Neuronal stem cell (in vitro differentiated cells): ENCODE data around the gene PCCA.
A peak's percentile ranks its signal among the peaks of the same experiment; 100 is the strongest.
"Not testable (repeated sequence)": the region's sequence is repeated elsewhere in the genome, so short reads cannot be mapped to it uniquely, and the experiment has no call there.

Experiments used
- DNase-seq: peaks from one replicate; pipeline ENCODE4 v3.0.0-alpha.2; 2013; ENCODE audit warnings: low spot score
- H2AFZ ChIP-seq: one replicate; pipeline ENCODE4 v1.6.1; 2013; ENCODE audit warnings: mild to moderate bottlenecking, low read length, inconsistent platforms
- H2AK5ac ChIP-seq: 2 replicates; pipeline ENCODE4 v1.6.1; 2013; ENCODE audit warnings: low read depth, mild to moderate bottlenecking, inconsistent platforms, low read length, moderate library complexity, mixed read lengths
- H2BK120ac ChIP-seq: 2 replicates; pipeline ENCODE4 v1.6.1; 2013; ENCODE audit warnings: low read depth, mild to moderate bottlenecking, inconsistent platforms, low read length, moderate library complexity, mixed read lengths
- H2BK12ac ChIP-seq: one replicate; pipeline ENCODE4 v1.6.1; 2013; ENCODE audit warnings: low read length, inconsistent platforms
- H2BK15ac ChIP-seq: 2 replicates; pipeline ENCODE4 v1.6.1; 2013; ENCODE audit warnings: mild to moderate bottlenecking, low read length, inconsistent platforms, mixed read lengths
- H2BK5ac ChIP-seq: one replicate; pipeline ENCODE4 v1.6.1; 2013; ENCODE audit warnings: inconsistent platforms, mild to moderate bottlenecking, low read length, moderate library complexity
- H3K14ac ChIP-seq: one replicate; pipeline ENCODE4 v1.6.1; 2013; ENCODE audit warnings: low read length, inconsistent platforms
- H3K18ac ChIP-seq: 2 replicates; pipeline ENCODE4 v1.6.1; 2013; ENCODE audit warnings: low read length, inconsistent platforms
- H3K23ac ChIP-seq: 2 replicates; pipeline ENCODE4 v1.6.1; 2013; ENCODE audit warnings: low read depth, mild to moderate bottlenecking, mixed read lengths, low read length, inconsistent platforms; ENCODE audit not compliant: poor library complexity
- H3K27ac ChIP-seq: replicated peaks from 3 replicates; pipeline ENCODE4 v1.5.1; 2013; ENCODE audit warnings: low read length, inconsistent platforms
- H3K27me3 ChIP-seq, 3 experiments: 2 replicates each; pipeline ENCODE4 v1.6.1; 2013; ENCODE audit warnings: low read length in 3 of 3, mild to moderate bottlenecking in 2 of 3, inconsistent platforms in 1 of 3, low read depth in 1 of 3, mixed read lengths in 1 of 3, moderate library complexity in 1 of 3; ENCODE audit not compliant: control insufficient read depth in 3 of 3, insufficient read depth in 3 of 3
- H3K36me3 ChIP-seq, 2 donors: replicated peaks in 1 of 2; 2 replicates each; pipeline ENCODE4 v1.6.1; 2013; ENCODE audit warnings: low read length in 2 of 2; ENCODE audit not compliant: control insufficient read depth in 2 of 2, insufficient read depth in 2 of 2
- H3K4ac ChIP-seq: 2 replicates; pipeline ENCODE4 v1.6.1; 2013; ENCODE audit warnings: inconsistent platforms, mild to moderate bottlenecking, low read length, moderate library complexity
- H3K4me1 ChIP-seq, 2 donors: 1 replicate in 1 of 2; 2 replicates in 1 of 2; pipeline ENCODE4 v1.6.1; 2013; ENCODE audit warnings: low read length in 2 of 2, low read depth in 1 of 2; ENCODE audit not compliant: control insufficient read depth in 2 of 2, insufficient read depth in 1 of 2
- H3K4me2 ChIP-seq: one replicate; pipeline ENCODE4 v1.6.1; 2013; ENCODE audit warnings: mild to moderate bottlenecking, low read length, inconsistent platforms; ENCODE audit not compliant: insufficient read depth, poor library complexity, severe bottlenecking
- H3K4me3 ChIP-seq, 2 donors: 2 replicates each; pipeline ENCODE4 v1.5.1; 2013; ENCODE audit warnings: low read length in 2 of 2, mild to moderate bottlenecking in 2 of 2, inconsistent platforms in 1 of 2, moderate library complexity in 1 of 2
- H3K79me1 ChIP-seq: one replicate; pipeline ENCODE4 v1.6.1; 2013; ENCODE audit warnings: low read depth, mild to moderate bottlenecking, inconsistent platforms, low read length, moderate library complexity
- H3K9ac ChIP-seq: one replicate; pipeline ENCODE4 v1.6.1; 2013; ENCODE audit warnings: mild to moderate bottlenecking, low read depth, low read length, inconsistent platforms; ENCODE audit not compliant: poor library complexity
- H3K9me3 ChIP-seq, 2 donors: replicated peaks in 1 of 2; 2 replicates each; pipeline versions ENCODE3 to v1.6.1; 2013; ENCODE audit warnings: low read length in 2 of 2, mild to moderate bottlenecking in 2 of 2, inconsistent platforms in 1 of 2, low read depth in 1 of 2, mixed read lengths in 1 of 2, moderate library complexity in 1 of 2; ENCODE audit not compliant: control insufficient read depth in 2 of 2, insufficient read depth in 1 of 2
- H4K8ac ChIP-seq: one replicate; pipeline ENCODE4 v1.6.1; 2013; ENCODE audit warnings: low read depth, mild to moderate bottlenecking, inconsistent platforms, low read length, moderate library complexity
- H4K91ac ChIP-seq: one replicate; pipeline ENCODE4 v1.6.1; 2013; ENCODE audit warnings: low read length, low read depth, mild to moderate bottlenecking, inconsistent platforms; ENCODE audit not compliant: poor library complexity
- WGBS, 2 donors: extraction: QIAGEN DNeasy Blood & Tissue Kit; methylation state at CpG; one replicate each; pipeline ENCODE4 v1.1.7; 2013; ENCODE audit warnings: missing lambda C conversion rate in 2 of 2, mixed read lengths in 1 of 2; ENCODE audit not compliant: insufficient read length in 2 of 2, insufficient replicate concordance in 1 of 2; ENCODE audit errors: extremely low coverage in 2 of 2; 5-methylcytosine and 5-hydroxymethylcytosine counted together

The PCCA gene

GRCh38 chr13:100382785-100383184 is 293.9 kb downstream of the PCCA start:
- peaks cover 0 to 3% of the 10 kb centered on the region in 2 donors for H3K4me1 ChIP-seq
- H3K27ac ChIP-seq: no peak overlapping the region
- H2AFZ ChIP-seq: no peak overlapping the region
- no peaks in the 10 kb centered on the region for H3K27me3 ChIP-seq
- H2BK120ac ChIP-seq: no peak overlapping the region
- H3K36me3 ChIP-seq: peaks cover 0 to 7% of the 10 kb centered on the region in 2 donors
- H2BK12ac ChIP-seq: no peak overlapping the region
- H3K14ac ChIP-seq: no peak overlapping the region
- H2AK5ac ChIP-seq: no peak overlapping the region
- no peak overlapping the region for H3K23ac ChIP-seq
- no peak overlapping the region for H4K91ac ChIP-seq
- no peak overlapping the region for H4K8ac ChIP-seq
- H3K4me3 ChIP-seq: no peak overlapping the region
- no peak overlapping the region for H3K9ac ChIP-seq
- H2BK15ac ChIP-seq: no peak overlapping the region
- H3K18ac ChIP-seq: no peak overlapping the region
- no peak overlapping the region for H3K4me2 ChIP-seq
- H2BK5ac ChIP-seq: no peak overlapping the region
- peaks cover 3 to 27% of the 10 kb centered on the region in 2 donors for H3K9me3 ChIP-seq
- no peak for DNase-seq
- peaks cover 3% of the 10 kb centered on the region for H3K79me1 ChIP-seq
- no peak overlapping the region for H3K4ac ChIP-seq

GRCh38 chr13:100387416-100387815 is 298.5 kb downstream of the PCCA start:
- H2BK15ac ChIP-seq: no peak overlapping the region
- no peaks in the 10 kb centered on the region for H3K27me3 ChIP-seq
- no CpG with 5 or more reads among the region's 3 CpGs for WGBS, 2 donors
- H3K14ac ChIP-seq: no peak overlapping the region
- H3K27ac ChIP-seq: no peak overlapping the region
- H3K4me1 ChIP-seq: peaks cover 0 to 7% of the 10 kb centered on the region in 2 donors
- H3K4ac ChIP-seq: no peak overlapping the region
- no peak overlapping the region for H3K4me2 ChIP-seq
- DNase-seq: no peak
- no peak overlapping the region for H3K18ac ChIP-seq
- no peak overlapping the region for H4K8ac ChIP-seq
- peaks cover 0 to 9% of the 10 kb centered on the region in 2 donors for H3K9me3 ChIP-seq
- no peak overlapping the region for H3K23ac ChIP-seq
- H2AK5ac ChIP-seq: no peak overlapping the region
- H2BK12ac ChIP-seq: no peak overlapping the region
- H2AFZ ChIP-seq: no peak overlapping the region
- H3K36me3 ChIP-seq: peaks cover 0 to 7% of the 10 kb centered on the region in 2 donors
- H2BK5ac ChIP-seq: no peak overlapping the region
- no peak overlapping the region for H3K9ac ChIP-seq
- no peak overlapping the region for H3K4me3 ChIP-seq
- no peak overlapping the region for H2BK120ac ChIP-seq
- no peak overlapping the region for H4K91ac ChIP-seq
- H3K79me1 ChIP-seq: no peaks in the 10 kb centered on the region

GRCh38 chr13:100388150-100388549 is 299.3 kb downstream of the PCCA start:
- no CpG with 5 or more reads among the region's 5 CpGs for WGBS, 2 donors
- not testable (repeated sequence) for H2BK5ac ChIP-seq, H3K9me3 ChIP-seq, H3K4me2 ChIP-seq, H3K23ac ChIP-seq, H3K36me3 ChIP-seq, H2BK15ac ChIP-seq, H4K8ac ChIP-seq, H3K4me3 ChIP-seq, H2BK120ac ChIP-seq, H3K4me1 ChIP-seq, H2BK12ac ChIP-seq, H3K9ac ChIP-seq, H3K4ac ChIP-seq, H3K27ac ChIP-seq, H3K27me3 ChIP-seq, H3K79me1 ChIP-seq, DNase-seq, H2AK5ac ChIP-seq, H2AFZ ChIP-seq, H3K14ac ChIP-seq, H3K18ac ChIP-seq
- H4K91ac ChIP-seq: peak overlapping the region; percentile 46

GRCh38 chr13:100388923-100389322 is 300.0 kb downstream of the PCCA start:
- Histone ChIP-seq H3K27me3 (no peaks in the 10 kb centered on the region), H2BK12ac (no peak overlapping the region)
- no CpG with 5 or more reads among the region's 4 CpGs for whole genome bisulfite sequencing, 2 donors

More at GRCh38 chr13:100388923-100389322, 300.0 kb downstream of the PCCA start:
- Histone ChIP-seq H3K79me1 (no peaks in the 10 kb centered on the region), H4K8ac (no peak overlapping the region), H2BK120ac (no peak overlapping the region), H2BK5ac (no peak overlapping the region), H3K4me3 (no peak overlapping the region), H3K36me3 (peaks cover 0 to 7% of the 10 kb centered on the region in 2 donors), H3K18ac (no peak overlapping the region), H4K91ac (no peak overlapping the region), H3K9ac (no peak overlapping the region), H2AFZ (no peak overlapping the region), H3K23ac (no peak overlapping the region), H3K27ac (no peak overlapping the region), H3K4ac (no peak overlapping the region), H2BK15ac (no peak overlapping the region), H3K9me3 (peaks cover 0 to 9% of the 10 kb centered on the region in 2 donors), H3K4me2 (no peak overlapping the region), H3K14ac (no peak overlapping the region), H3K4me1 (peaks cover 0 to 13% of the 10 kb centered on the region in 2 donors), H2AK5ac (no peak overlapping the region)
- no peak for DNase-seq
